Spleen (tissue), 11 donors: ENCODE measurements around the gene C11orf98. TPM values are rescaled to one million over a fixed set of nuclear protein-coding genes. Genes with fewer than 3 reads are reported as not detected.

Source experiments
- DNase-seq: peaks from one replicate; pipeline ENCODE4 v3.0.0-alpha.2; 2020
- H3K27ac ChIP-seq, 8 donors: fragments of 200-600 bp; sonication (generic) in 7 of 8; 1 replicate in 4 of 8; 2 replicates in 4 of 8; pipeline versions ENCODE4 v1.5.0 to v1.8.0; 2016 to 2021; ENCODE audit warnings: inconsistent platforms in 4 of 8, mild to moderate bottlenecking in 4 of 8, moderate library complexity in 1 of 8
- H3K27me3 ChIP-seq, 7 donors: fragments of 200-600 bp; sonication (generic) in 6 of 7; replicated peaks in 1 of 7; 1 replicate in 4 of 7; 2 replicates in 3 of 7; pipeline versions ENCODE4 v1.5.0 to v1.8.0; 2016 to 2021; ENCODE audit warnings: inconsistent platforms in 3 of 7, mild to moderate bottlenecking in 1 of 7
- H3K36me3 ChIP-seq, 6 donors: fragments of 200-600 bp; sonication (generic) in 5 of 6; 1 replicate in 4 of 6; 2 replicates in 2 of 6; pipeline versions ENCODE4 v1.5.0 to v1.8.0; 2016 to 2021; ENCODE audit warnings: inconsistent platforms in 2 of 6
- H3K4me1 ChIP-seq, 6 donors: fragments of 200-600 bp; sonication (generic) in 5 of 6; 1 replicate in 3 of 6; 2 replicates in 3 of 6; pipeline versions ENCODE4 v1.5.0 to v1.8.0; 2016 to 2021; ENCODE audit warnings: inconsistent platforms in 3 of 6
- H3K4me3 ChIP-seq, 8 donors: fragments of 200-600 bp; sonication (generic) in 7 of 8; 1 replicate in 4 of 8; 2 replicates in 4 of 8; pipeline versions ENCODE4 v1.5.0 to v1.8.0; 2016 to 2021; ENCODE audit warnings: inconsistent platforms in 4 of 8, mild to moderate bottlenecking in 4 of 8, moderate library complexity in 2 of 8
- H3K9me3 ChIP-seq, 8 donors: fragments of 200-600 bp; sonication (generic) in 7 of 8; 1 replicate in 4 of 8; 2 replicates in 4 of 8; pipeline versions ENCODE4 v1.5.0 to v1.8.0; 2016 to 2021; ENCODE audit warnings: inconsistent platforms in 4 of 8
- CTCF ChIP-seq, 11 experiments: fragments of 200-600 bp in 7 of 11; fragments of 450-650 bp in 4 of 11; sonication (generic) in 4 of 11; IDR thresholded peaks in 8 of 11; conservative IDR thresholded peaks in 3 of 11; 1 replicate in 7 of 11; 2 replicates in 4 of 11; pipeline versions ENCODE4 v1.4.0 to v1.8.0; 2016 to 2021; ENCODE audit warnings: antibody characterized with exemption in 11 of 11, inconsistent platforms in 4 of 11, mild to moderate bottlenecking in 1 of 11
- POLR2A ChIP-seq, 3 donors: fragments of 450-650 bp; IDR thresholded peaks; one replicate each; pipeline ENCODE4 v1.5.1; 2017; ENCODE audit warnings: antibody characterized with exemption in 3 of 3, mild to moderate bottlenecking in 1 of 3
- POLR2AphosphoS5 ChIP-seq, 3 donors: sonication (generic); formaldehyde crosslinking; IDR thresholded peaks; one replicate each; pipeline ENCODE4 v1.5.1; 2017; ENCODE audit warnings: antibody characterized with exemption in 3 of 3
- WGBS, 5 donors: extraction: QIAGEN DNeasy Blood & Tissue Kit in 3 of 5; methylation state at CpG; one replicate each; pipeline versions ENCODE4 v1.1.5 to v1.1.7; 2013 to 2018; 5-methylcytosine and 5-hydroxymethylcytosine counted together
- intact Hi-C: fragments of 100-400 bp; cut with DNase I; formaldehyde crosslinking; loops from one replicate; pipeline ENCODE4 v1.15.0; 2023; ENCODE audit warnings: low total_unique reads
- polyA plus RNA-seq, 3 donors: library from polyadenylated mRNA; stranded (reverse); fragments of 200-250 nt; gene quantifications; one replicate each; pipeline ENCODE4 v1.2.1, GENCODE V29; 2013
- total RNA-seq, 7 donors: library from RNA; depleted of rRNA in 3 of 7; stranded (reverse); fragments of >200 nt in 3 of 7; fragmentation: NEBNext Ultra II Directional in 4 of 7; extraction: Animal tissue kit (Norgen Biotek cat#: 25700) in 4 of 7; gene quantifications; one replicate each; pipeline versions ENCODE4 v1.1.0 to v1.2.1, GENCODE V29; 2016 to 2021
- donor health status: healthy with polysubstance abuse.
- donor health status: DM: no; HTN: no; CAD: no; lungs with moderate emphysema.
- donor health status: DM: no; HTN: no; CAD: no.
- donor health status: Bipolar disorder and iron deficiency.
- donor health status: healthy.
- donor health status: DM: no; HTN: no; CAD: no.
- donor health status: DM: yes; HTN: yes; CAD: no.

Gene C11orf98
- total and polyA plus RNA-seq, 10 donors = 30.9 to 164 (median 42.8) TPM

GRCh38 chr11:62687508-62688396 is 22.7 kb upstream of the C11orf98 start:
- Histone ChIP-seq H3K9me3 (no peaks in the 10 kb centered on the region), H3K27ac (no peak overlapping the region), H3K27me3 (peaks cover 6 to 23% (median 16%) of the 10 kb centered on the region in 7 donors), H3K4me1 (peaks cover 0 to 11% (median 4%) of the 10 kb centered on the region in 6 donors), H3K36me3 (peaks cover 3 to 36% (median 24%) of the 10 kb centered on the region in 6 donors), H3K4me3 (peak overlapping the region in 5 of 8 donors; percentile 1 to 37 (median 13))
- DNase-seq = no peak
- 32 to 55% (median 36%) methylated on average over 44 to 74 of the region's 74 CpGs for WGBS, 5 donors
- intact Hi-C loops = no loop called here
- TF ChIP-seq POLR2AphosphoS5 (IDR thresholded peaks at IDR 0.05) (peak in 1 of 3 donors; percentile 36), CTCF (IDR thresholded peaks at IDR 0.05 in 8 of 11, conservative IDR thresholded peaks at IDR 0.05 in 3 of 11) (no peak), POLR2A (IDR thresholded peaks at IDR 0.05) (no peak)

GRCh38 chr11:62682518-62682917 is 17.5 kb upstream of the C11orf98 start:
- H3K4me3 ChIP-seq = no peak overlapping the region
- peaks cover 0 to 6% (median 3%) of the 10 kb centered on the region in 6 donors for H3K36me3 ChIP-seq
- H3K4me1 ChIP-seq = peaks cover 15 to 36% (median 21%) of the 10 kb centered on the region in 6 donors
- H3K27ac ChIP-seq = no peak overlapping the region
- peaks cover 1 to 10% (median 4%) of the 10 kb centered on the region in 7 donors for H3K27me3 ChIP-seq
- WGBS, 5 donors = 91 to 96% (median 95%) methylated on average over 7 of the region's 7 CpGs
- DNase-seq = no peak
- no peaks in the 10 kb centered on the region for H3K9me3 ChIP-seq
- TF ChIP-seq POLR2A (IDR thresholded peaks at IDR 0.05) = no peak
- TF ChIP-seq CTCF (IDR thresholded peaks at IDR 0.05 in 8 of 11, conservative IDR thresholded peaks at IDR 0.05 in 3 of 11) = no peak
- TF ChIP-seq POLR2AphosphoS5 (IDR thresholded peaks at IDR 0.05) = no peak
- intact Hi-C loops = no loop called here

- Histone ChIP-seq H3K36me3 (peaks cover 0 to 23% (median 20%) of the 10 kb centered on the region in 6 donors), H3K27ac (peak overlapping the region in 3 of 8 donors; percentile 19 to 64 (median 26)), H3K27me3 (no peaks in the 10 kb centered on the region), H3K4me3 (no peak overlapping the region), H3K9me3 (no peaks in the 10 kb centered on the region), H3K4me1 (peaks cover 17 to 49% (median 34%) of the 10 kb centered on the region in 6 donors)
- TF ChIP-seq POLR2A (IDR thresholded peaks at IDR 0.05) = no peak
- TF ChIP-seq CTCF (IDR thresholded peaks at IDR 0.05 in 8 of 11, conservative IDR thresholded peaks at IDR 0.05 in 3 of 11) = peak in 10 of 11 experiments; percentile 10 to 59 (median 47)
- WGBS, 5 donors = 44 to 70% (median 59%) methylated on average over 4 of the region's 4 CpGs
- DNase-seq = no peak
- intact Hi-C loops = no loop called here
These were observed 15.8 kb upstream of the C11orf98 start for GRCh38 chr11:62680825-62681240.
